Upper lobe of right lung (tissue), 1 donor: ENCODE results near the gene PIK3R6. TPM values are rescaled to one million over a fixed set of nuclear protein-coding genes. Genes with fewer than 3 reads are reported as not detected.

Experiments used
- ATAC-seq: fragments of 200-7000 bp; cut with Tn5 transposase; one replicate; pipeline ENCODE4 v1.9.1; 2020; ENCODE audit warnings: mild to moderate bottlenecking, moderate library complexity
- DNase-seq: peaks from one replicate; pipeline ENCODE4 v3.0.0-alpha.2; 2020
- H3K27ac ChIP-seq: fragments of 200-600 bp; one replicate; pipeline ENCODE4 v1.8.0; 2022
- H3K27me3 ChIP-seq: fragments of 200-600 bp; one replicate; pipeline ENCODE4 v1.8.0; 2022; ENCODE audit warnings: mild to moderate bottlenecking
- H3K36me3 ChIP-seq: fragments of 200-600 bp; one replicate; pipeline ENCODE4 v1.8.0; 2022
- H3K4me1 ChIP-seq: fragments of 200-600 bp; one replicate; pipeline ENCODE4 v1.8.0; 2022
- H3K4me3 ChIP-seq: fragments of 200-600 bp; one replicate; pipeline ENCODE4 v1.8.0; 2022; ENCODE audit warnings: mild to moderate bottlenecking
- H3K9me3 ChIP-seq: fragments of 200-600 bp; one replicate; pipeline ENCODE4 v1.8.0; 2022
- intact Hi-C: fragments of 100-400 bp; cut with DNase I; formaldehyde crosslinking; loops from one replicate; pipeline ENCODE4 v1.11.0; 2022
- long read RNA-seq: library from polyadenylated mRNA; unstranded; transcript quantifications from one replicate; pipeline ENCODE4 v2.0.0, GENCODE V29; 2021
- total RNA-seq: library from RNA; stranded (reverse); fragmentation: NEBNext Ultra II Directional; extraction: Animal tissue kit (Norgen Biotek cat#: 25700); gene quantifications from one replicate; pipeline ENCODE4 v1.2.1, GENCODE V29; 2021
- TF ChIP-seq, protein P1 (sequence below): fragments of 200-600 bp; IDR thresholded peaks from one replicate; pipeline ENCODE4 v1.8.0; 2022; ENCODE audit warnings: antibody characterized with exemption
- donor health status: DM: no; HTN: yes; CAD: no; lungs with severe emphysema.

The PIK3R6 gene, protein sequence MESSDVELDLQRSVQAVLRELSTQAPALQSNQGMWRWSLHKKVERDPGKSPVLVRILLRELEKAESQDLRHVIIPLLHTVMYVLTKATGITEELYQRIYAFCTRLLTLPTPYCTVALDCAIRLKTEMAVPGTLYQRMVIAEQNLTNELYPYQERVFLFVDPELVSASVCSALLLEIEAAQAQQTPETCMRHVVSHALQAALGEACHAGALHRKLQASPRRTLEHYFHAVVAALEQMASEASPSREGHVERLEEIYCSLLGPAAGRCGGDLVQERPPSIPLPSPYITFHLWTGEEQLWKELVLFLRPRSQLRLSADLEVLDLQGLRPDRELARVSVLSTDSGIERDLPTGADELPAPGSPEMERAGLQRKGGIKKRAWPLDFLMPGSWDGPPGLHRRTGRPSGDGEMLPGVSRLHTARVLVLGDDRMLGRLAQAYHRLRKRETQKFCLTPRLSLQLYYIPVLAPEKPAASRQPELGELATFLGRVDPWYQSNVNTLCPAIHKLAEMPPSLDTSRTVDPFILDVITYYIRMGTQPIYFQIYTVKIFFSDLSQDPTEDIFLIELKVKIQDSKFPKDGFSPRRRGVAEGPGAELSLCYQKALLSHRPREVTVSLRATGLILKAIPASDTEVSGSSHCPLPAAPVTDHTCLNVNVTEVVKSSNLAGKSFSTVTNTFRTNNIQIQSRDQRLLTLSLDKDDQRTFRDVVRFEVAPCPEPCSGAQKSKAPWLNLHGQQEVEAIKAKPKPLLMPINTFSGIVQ
- 2.7 TPM for total RNA-seq
- long read RNA-seq, partial matches to known transcripts = 0 of 7 reads
- long read RNA-seq, other reads (novel, unspliced or antisense) = 6 of 7 reads

DNA sequence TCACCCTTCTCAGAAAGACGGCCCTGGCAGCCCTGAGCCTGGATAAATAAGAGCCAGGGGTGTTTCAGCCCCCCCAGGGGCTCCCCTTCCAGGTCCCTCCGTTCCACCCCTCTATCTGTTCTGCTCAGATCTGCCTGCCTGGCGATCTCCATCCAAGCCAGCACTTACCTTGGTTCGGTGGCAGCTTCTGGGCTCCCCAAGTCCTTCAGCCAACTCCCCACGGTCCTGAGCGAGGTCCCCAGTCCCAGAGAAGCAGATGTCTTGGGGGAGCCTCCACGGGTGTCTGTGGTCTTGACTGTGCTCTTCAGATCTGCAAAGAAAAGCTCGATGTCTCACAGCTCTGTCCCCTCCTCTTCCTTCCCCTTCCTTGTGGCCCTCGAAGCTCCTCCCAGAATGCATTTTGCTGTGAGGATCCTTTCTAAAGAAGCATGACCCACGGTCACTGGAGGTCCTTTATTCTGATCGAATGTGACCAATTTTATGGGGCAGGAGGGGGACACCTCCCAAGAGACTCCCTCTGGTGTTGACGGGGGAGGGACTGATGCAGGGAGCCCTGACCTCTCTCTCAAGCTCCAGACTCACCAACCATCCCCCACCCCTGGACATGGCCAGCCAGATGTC is at the start of gene PIK3R6:
PIK3R6 (minus strand) TSS at position 314 of the 621 bp plus-strand sequence. CDS start 17,880 bp downstream, outside the sequence.
- ATAC-seq = peak; percentile 52
- no peak for DNase-seq
- no peaks in the 10 kb centered on the region for H3K4me1 ChIP-seq
- intact Hi-C loops = no loop called here
- TF ChIP-seq, protein P1, sequence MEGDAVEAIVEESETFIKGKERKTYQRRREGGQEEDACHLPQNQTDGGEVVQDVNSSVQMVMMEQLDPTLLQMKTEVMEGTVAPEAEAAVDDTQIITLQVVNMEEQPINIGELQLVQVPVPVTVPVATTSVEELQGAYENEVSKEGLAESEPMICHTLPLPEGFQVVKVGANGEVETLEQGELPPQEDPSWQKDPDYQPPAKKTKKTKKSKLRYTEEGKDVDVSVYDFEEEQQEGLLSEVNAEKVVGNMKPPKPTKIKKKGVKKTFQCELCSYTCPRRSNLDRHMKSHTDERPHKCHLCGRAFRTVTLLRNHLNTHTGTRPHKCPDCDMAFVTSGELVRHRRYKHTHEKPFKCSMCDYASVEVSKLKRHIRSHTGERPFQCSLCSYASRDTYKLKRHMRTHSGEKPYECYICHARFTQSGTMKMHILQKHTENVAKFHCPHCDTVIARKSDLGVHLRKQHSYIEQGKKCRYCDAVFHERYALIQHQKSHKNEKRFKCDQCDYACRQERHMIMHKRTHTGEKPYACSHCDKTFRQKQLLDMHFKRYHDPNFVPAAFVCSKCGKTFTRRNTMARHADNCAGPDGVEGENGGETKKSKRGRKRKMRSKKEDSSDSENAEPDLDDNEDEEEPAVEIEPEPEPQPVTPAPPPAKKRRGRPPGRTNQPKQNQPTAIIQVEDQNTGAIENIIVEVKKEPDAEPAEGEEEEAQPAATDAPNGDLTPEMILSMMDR = no peak
- no peaks in the 10 kb centered on the region for H3K9me3 ChIP-seq
- no peaks in the 10 kb centered on the region for H3K36me3 ChIP-seq
- H3K27ac ChIP-seq = no peak within 1 kb of the TSS
- H3K4me3 ChIP-seq = peak within 1 kb of the TSS; percentile 28
- peaks cover 6% of the 10 kb centered on the region for H3K27me3 ChIP-seq

DNA sequence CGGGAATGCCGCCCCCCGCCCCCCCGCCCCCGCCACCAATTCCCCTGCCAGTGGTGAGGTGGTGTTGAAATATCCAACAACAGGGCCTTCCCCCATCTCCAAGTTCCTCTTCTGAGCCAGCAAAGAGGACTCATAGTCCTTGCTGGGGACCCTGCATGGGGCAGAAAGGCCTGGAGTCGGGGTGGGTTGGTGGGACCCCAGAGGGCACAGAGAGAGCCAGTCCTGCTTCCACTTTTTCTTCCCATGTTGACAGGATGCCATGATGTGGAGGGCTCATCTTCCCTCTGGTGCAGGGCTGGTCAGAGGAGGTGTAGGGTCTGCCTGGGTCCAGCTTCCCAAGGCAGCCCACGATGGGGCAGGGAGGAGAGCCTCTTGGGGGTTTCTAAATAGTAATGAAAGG is 49.0 kb upstream of the PIK3R6 start:
- H3K4me1 ChIP-seq = no peaks in the 10 kb centered on the region
- no peaks in the 10 kb centered on the region for H3K27me3 ChIP-seq
- DNase-seq = no peak
- no peak overlapping the region for H3K4me3 ChIP-seq
- peak overlapping the region; percentile 71 for H3K27ac ChIP-seq
- TF ChIP-seq, protein P1 = no peak
- no peaks in the 10 kb centered on the region for H3K36me3 ChIP-seq
- H3K9me3 ChIP-seq = no peaks in the 10 kb centered on the region
- intact Hi-C loops = no loop called here
- peak; percentile 70 for ATAC-seq

DNA sequence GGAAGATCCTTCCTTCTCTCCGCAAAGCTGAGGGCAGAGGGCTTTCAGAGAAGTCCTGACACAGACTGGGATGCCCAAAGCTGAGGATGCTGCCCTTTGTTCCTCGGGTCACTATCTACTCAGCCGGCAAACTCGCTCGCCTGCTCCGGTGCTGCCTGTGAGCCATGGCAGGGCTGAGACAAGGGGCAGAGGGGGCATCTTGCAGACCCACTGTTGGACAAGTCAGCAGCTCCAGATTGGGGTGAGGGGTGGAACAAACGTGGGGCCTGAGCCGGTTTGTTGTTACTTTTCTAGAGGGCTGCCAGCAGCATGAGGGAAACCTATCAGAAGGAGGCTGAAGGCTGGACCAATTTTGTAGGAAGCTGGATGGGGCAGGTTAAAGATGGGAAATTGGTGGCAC is 47.1 kb upstream of the PIK3R6 start:
- Histone ChIP-seq H3K4me1 (no peaks in the 10 kb centered on the region), H3K4me3 (no peak overlapping the region), H3K27ac (no peak overlapping the region), H3K27me3 (no peaks in the 10 kb centered on the region), H3K9me3 (no peaks in the 10 kb centered on the region), H3K36me3 (no peaks in the 10 kb centered on the region)
- DNase-seq = no peak
- TF ChIP-seq, protein P1 = no peak
- intact Hi-C loops = no loop called here
- ATAC-seq = no peak

DNA sequence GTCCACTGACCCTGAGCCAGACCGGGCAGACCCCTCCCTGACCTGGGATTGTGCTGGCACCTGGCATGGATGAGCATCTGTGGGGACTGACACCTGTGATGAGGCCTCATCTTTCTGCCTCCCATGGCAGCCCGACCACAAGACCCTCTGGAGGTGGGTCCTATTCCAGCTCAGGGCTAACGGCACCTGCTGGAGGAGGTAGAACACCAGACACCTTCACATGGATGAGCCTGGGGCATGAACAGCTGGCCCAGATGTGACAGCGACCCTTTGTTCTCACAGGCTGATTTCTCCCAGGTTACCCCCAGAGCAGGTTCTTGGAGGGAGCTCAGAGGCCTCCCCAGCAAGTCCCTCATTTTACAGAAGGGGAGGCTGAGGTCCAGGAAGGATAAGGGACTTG is 46.4 kb upstream of the PIK3R6 start:
- Histone ChIP-seq H3K4me1 (no peaks in the 10 kb centered on the region), H3K9me3 (no peaks in the 10 kb centered on the region), H3K27me3 (no peaks in the 10 kb centered on the region), H3K4me3 (no peak overlapping the region), H3K36me3 (no peaks in the 10 kb centered on the region), H3K27ac (no peak overlapping the region)
- TF ChIP-seq, protein P1 = no peak
- intact Hi-C loops = no loop called here
- no peak for DNase-seq
- ATAC-seq = no peak

- no peaks in the 10 kb centered on the region for H3K27me3 ChIP-seq
- no peaks in the 10 kb centered on the region for H3K4me1 ChIP-seq
- intact Hi-C loops = no loop called here
- ATAC-seq = no peak
- no peaks in the 10 kb centered on the region for H3K9me3 ChIP-seq
- H3K36me3 ChIP-seq = no peaks in the 10 kb centered on the region
- no peak overlapping the region for H3K27ac ChIP-seq
- TF ChIP-seq, protein P1 = no peak
- no peak overlapping the region for H3K4me3 ChIP-seq
- DNase-seq = no peak
Observed at GRCh38 chr17:8913091-8913490, 45.6 kb upstream of the PIK3R6 start.
